NT2/D1 (cell line): ENCODE measurements around the gene CASK.
A peak's percentile ranks its signal among the peaks of the same experiment; 100 is the strongest.
"Not testable (repeated sequence)": the region's sequence is repeated elsewhere in the genome, so short reads cannot be mapped to it uniquely, and the experiment has no call there.

Experiments
- DNase-seq: peaks from one replicate; pipeline ENCODE4 v3.0.0-alpha.2; 2011; ENCODE audit warnings: low read depth, low spot score
- H3K27me3 ChIP-seq: 2 replicates; pipeline ENCODE4 v1.6.0; 2011; ENCODE audit warnings: mild to moderate bottlenecking; ENCODE audit not compliant: insufficient read length, insufficient read depth
- H3K36me3 ChIP-seq: 2 replicates; pipeline ENCODE4 v1.6.1; 2011; ENCODE audit warnings: mild to moderate bottlenecking, low read length, mixed read lengths; ENCODE audit not compliant: insufficient read depth, insufficient read length
- H3K4me1 ChIP-seq: 2 replicates; pipeline ENCODE4 v1.5.1; 2011; ENCODE audit not compliant: insufficient read depth, insufficient read length
- H3K4me3 ChIP-seq: 2 replicates; pipeline ENCODE4 v1.5.1; 2011; ENCODE audit warnings: low read depth; ENCODE audit not compliant: insufficient read length
- H3K9ac ChIP-seq: 2 replicates; pipeline ENCODE4 v1.6.0; 2011; ENCODE audit warnings: low read depth; ENCODE audit not compliant: insufficient read length
- H3K9me3 ChIP-seq: 2 replicates; pipeline ENCODE4 v1.5.1; 2011; ENCODE audit warnings: mild to moderate bottlenecking, low read length; ENCODE audit not compliant: insufficient read depth
- SUZ12 ChIP-seq: IDR thresholded peaks from 2 replicates; pipeline ENCODE4 v1.6.1; 2011; ENCODE audit not compliant: insufficient read length, insufficient read depth; ENCODE audit errors: extremely low read depth
- YY1 ChIP-seq: IDR thresholded peaks from 2 replicates; pipeline ENCODE4 v1.6.1; 2011; ENCODE audit not compliant: insufficient read length, insufficient read depth
- ZNF274 ChIP-seq: IDR thresholded peaks from 2 replicates; pipeline ENCODE4 v1.6.1; 2011; ENCODE audit warnings: mild to moderate bottlenecking, low read depth, low read length

The CASK gene

DNA sequence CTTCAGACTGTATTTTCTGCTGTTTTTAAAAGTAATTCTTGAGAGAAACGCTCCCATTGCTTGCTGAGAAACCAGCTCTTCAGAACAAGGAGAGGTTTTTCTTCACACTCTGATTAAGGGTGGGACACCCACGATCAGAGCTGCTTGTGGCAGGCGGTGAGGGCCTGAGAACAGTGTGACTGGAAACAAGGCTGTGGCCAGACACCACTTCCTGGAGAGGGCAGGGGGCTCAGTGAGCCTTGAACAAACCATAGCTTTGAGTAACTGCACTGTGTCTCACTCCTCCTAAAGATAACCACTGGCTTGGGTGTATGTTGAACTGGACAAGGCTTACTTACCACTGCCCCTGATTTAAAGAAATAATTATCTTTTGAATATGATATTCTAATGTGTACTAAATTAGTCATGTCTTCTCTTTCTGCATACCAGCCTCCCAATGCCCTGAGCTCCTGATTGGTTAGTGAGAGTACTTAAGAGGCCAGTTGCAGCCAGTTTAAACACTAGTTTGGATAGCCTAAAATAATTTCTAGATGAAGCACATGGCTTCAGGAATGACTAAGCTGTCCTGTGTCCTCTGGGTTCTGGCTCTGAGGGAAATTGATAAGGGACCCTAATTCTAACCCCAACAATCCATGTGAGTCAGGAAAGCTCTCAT lies 203.1 kb downstream of the CASK start:
- Histone ChIP-seq H3K27me3 (no peaks in the 10 kb centered on the region), H3K4me1 (no peaks in the 10 kb centered on the region), H3K36me3 (no peaks in the 10 kb centered on the region), H3K4me3 (no peak overlapping the region), H3K9ac (no peak overlapping the region), H3K9me3 (peaks cover 69% of the 10 kb centered on the region)
- no peak for TF ChIP-seq ZNF274
- no peak for TF ChIP-seq SUZ12
- no peak for TF ChIP-seq YY1
- DNase-seq, result no peak

DNA sequence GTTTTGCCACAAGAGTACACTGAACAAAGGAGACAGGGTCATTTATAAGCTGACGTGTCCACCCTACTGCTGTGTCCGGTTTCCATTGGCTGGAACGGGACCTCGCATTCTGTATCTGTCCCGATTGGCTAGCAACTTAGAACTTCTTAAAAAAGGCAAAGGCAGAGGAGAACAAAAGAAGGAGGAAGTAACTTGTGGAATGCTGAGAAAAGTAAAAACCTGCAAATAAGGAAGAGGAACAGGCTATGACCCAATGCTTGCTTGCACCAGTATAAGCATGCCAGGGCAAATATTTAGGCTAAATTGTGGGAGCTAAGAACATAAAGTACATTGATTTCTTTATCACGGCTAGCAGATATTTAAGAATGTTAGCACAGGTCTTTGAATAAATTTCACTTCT lies 203.7 kb downstream of the CASK start:
- not testable (repeated sequence) for H3K4me3 ChIP-seq, H3K27me3 ChIP-seq, H3K9ac ChIP-seq, H3K36me3 ChIP-seq, H3K4me1 ChIP-seq, DNase-seq
- peaks cover 69% of the 10 kb centered on the region for H3K9me3 ChIP-seq

DNA sequence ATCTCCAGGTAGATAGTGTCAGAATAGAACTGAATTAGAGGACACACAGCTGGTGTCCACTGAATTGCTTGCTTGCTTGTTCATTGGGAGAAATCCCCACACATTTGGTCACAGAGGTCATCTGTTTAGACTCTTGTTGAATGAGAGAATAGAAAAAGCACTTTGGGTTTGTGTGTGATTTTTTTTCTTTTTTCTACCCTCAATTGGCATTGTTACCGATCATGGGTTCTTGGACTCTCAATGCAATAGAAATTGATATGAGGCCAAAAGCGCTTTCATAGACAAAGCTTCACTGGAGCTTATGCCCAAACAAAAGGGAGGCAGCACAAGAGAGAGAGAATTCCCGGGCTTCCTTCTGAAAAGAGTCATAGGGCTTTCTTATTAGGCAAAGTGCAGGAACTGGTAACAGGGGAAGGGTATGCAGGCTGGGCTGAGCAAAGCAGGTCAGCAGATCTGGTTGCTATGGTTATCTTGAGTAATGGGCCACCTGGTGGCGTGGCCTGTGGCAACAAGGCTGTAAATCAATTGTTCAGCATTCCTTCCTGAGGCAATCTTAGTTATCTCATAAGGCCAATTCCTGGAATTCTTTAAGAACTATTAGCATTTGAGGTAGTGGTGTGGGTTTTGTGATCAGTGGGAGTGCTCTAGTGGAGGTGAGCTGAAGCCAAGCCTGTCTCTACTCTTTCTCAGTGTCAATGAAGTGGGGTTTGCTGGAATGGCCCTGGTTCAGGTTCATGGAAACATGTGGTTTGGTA lies 204.7 kb downstream of the CASK start:
- no peak overlapping the region for H3K9ac ChIP-seq
- no peaks in the 10 kb centered on the region for H3K27me3 ChIP-seq
- peaks cover 69% of the 10 kb centered on the region for H3K9me3 ChIP-seq
- peak; percentile 56 for DNase-seq
- TF ChIP-seq ZNF274, result no peak
- no peak for TF ChIP-seq YY1
- no peak for TF ChIP-seq SUZ12
- no peaks in the 10 kb centered on the region for H3K36me3 ChIP-seq
- no peaks in the 10 kb centered on the region for H3K4me1 ChIP-seq
- H3K4me3 ChIP-seq, result no peak overlapping the region

DNA sequence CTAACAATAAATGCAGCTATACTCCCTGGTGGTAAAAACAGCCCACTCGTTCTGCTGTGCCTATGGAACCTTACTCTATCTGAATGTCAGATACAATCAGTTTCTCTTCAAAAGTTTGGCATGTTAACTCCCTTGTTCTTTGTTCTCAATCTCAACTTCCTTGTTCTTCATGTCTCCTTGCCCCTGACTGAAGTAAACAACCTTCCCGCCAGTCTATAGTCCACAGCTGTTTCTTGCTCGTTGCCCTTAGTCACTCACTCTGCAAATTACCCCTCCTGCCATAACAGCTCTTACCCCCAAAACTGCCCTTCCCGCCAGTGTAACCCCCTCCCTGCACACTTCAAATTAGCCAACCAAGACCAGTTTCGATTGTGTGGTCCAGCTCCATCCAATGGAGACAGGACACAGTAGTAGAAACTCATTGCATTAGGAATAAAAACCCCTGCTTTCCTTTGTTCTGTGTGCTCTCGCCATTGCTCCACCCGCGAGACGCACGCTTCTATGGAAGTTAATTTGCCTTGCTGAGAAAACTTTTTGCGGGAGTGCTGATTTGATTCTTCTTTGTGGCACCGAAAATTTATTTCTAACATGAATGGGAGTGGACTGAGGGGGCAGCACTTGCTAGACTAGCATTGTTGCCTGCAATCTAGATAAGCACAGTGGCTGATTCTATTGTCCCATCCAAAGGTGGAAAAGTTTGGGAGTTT lies 206.4 kb downstream of the CASK start:
- H3K9ac ChIP-seq, result no peak overlapping the region
- no peaks in the 10 kb centered on the region for H3K36me3 ChIP-seq
- peaks cover 62% of the 10 kb centered on the region for H3K9me3 ChIP-seq
- H3K27me3 ChIP-seq, result no peaks in the 10 kb centered on the region
- H3K4me1 ChIP-seq, result no peaks in the 10 kb centered on the region
- H3K4me3 ChIP-seq, result no peak overlapping the region
- DNase-seq, result no peak
- TF ChIP-seq SUZ12, result no peak
- no peak for TF ChIP-seq ZNF274
- TF ChIP-seq YY1, result no peak

DNA sequence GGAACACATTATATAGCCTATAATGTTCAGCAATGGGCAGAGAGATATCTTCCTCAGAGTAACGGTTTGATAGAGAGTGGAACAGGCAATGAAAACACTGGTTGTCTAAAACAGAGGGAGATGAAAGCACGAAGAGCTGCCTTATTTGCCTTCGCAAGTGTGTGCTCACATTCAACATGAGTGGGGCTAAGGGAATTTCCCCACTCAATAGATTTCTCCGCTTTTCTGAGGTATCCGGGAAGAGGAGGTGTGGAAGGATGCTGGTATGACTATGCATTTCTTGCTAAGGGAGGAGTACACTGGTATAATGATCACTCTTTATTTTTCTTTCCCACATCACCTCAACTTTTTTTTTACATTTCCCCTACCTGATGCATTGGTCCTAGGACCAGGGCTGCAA lies 207.1 kb downstream of the CASK start:
- Histone ChIP-seq H3K27me3 (no peaks in the 10 kb centered on the region), H3K9ac (no peak overlapping the region), H3K36me3 (no peaks in the 10 kb centered on the region), H3K4me3 (no peak overlapping the region), H3K9me3 (peaks cover 55% of the 10 kb centered on the region), H3K4me1 (no peaks in the 10 kb centered on the region)
- no peak for DNase-seq
- TF ChIP-seq ZNF274 (no peak), YY1 (no peak), SUZ12 (no peak)

DNA sequence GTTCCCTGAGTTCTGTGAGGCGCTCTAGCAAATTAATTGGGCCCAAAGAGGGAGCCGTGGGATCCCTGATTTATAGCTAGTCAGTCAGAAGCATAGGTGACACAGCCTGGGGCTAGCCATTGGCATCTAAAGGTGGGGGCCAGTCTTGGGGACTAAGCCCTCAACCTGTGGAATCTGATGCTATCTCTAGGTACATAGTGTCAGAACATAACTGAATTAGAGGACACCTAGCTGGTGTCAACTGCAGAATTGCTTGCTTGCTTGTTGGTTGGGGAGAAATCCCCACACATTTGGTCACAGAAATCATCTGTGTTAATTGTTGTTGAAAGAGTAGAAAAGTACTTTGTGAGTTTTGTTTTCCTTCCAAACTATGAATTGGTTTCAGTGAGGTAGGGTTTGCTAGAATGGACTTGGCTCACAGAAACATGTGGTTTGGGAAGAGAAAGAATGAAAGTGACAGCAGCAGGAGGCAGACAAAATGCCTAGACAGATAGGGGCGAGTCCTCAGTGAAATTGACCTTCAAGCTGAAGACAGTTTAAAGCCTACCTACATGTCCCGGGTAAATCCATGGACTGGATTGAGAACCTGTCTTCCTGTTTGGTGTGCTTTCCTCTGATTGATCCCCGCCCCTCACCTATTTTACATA lies 212.2 kb downstream of the CASK start:
- no peaks in the 10 kb centered on the region for H3K36me3 ChIP-seq
- H3K9ac ChIP-seq, result no peak overlapping the region
- no peak for TF ChIP-seq YY1
- TF ChIP-seq SUZ12, result no peak
- TF ChIP-seq ZNF274, result no peak
- peaks cover 4% of the 10 kb centered on the region for H3K9me3 ChIP-seq
- no peaks in the 10 kb centered on the region for H3K4me1 ChIP-seq
- no peak for DNase-seq
- H3K27me3 ChIP-seq, result no peaks in the 10 kb centered on the region
- no peak overlapping the region for H3K4me3 ChIP-seq

DNA sequence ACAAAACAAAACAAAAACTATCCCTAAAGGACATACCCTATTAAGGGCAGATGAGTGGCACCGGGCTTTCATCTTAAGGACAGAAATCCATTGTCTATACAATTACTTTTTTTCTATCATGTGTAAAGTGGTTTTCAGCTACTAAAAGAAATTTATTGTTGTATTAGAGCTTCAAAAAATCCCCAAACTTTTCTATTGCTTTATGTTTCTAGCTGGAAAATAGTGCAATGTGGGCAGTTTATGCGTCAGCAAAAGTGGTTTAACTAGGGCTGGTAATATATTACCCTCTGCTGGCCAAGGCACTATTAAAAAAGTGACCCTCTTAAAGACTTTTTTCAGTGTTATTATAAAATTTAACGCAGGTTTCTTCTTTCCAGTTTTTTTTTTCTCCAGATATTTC lies 214.9 kb downstream of the CASK start:
- no peak overlapping the region for H3K9ac ChIP-seq
- TF ChIP-seq ZNF274, result no peak
- no peak for TF ChIP-seq YY1
- TF ChIP-seq SUZ12, result no peak
- no peak overlapping the region for H3K4me3 ChIP-seq
- H3K4me1 ChIP-seq, result no peaks in the 10 kb centered on the region
- DNase-seq, result no peak
- H3K9me3 ChIP-seq, result no peaks in the 10 kb centered on the region
- H3K36me3 ChIP-seq, result peaks cover 2% of the 10 kb centered on the region
- no peaks in the 10 kb centered on the region for H3K27me3 ChIP-seq
